Omental fat pad (tissue), 4 donors: ENCODE results near the gene NME3. TPM values are rescaled to one million over a fixed set of nuclear protein-coding genes. Genes with fewer than 3 reads are reported as not detected.

Experiments used
- ATAC-seq: fragments of 150-250 bp; one replicate; pipeline ENCODE4 v1.9.1; 2016; ENCODE audit warnings: mild to moderate bottlenecking, moderate library complexity; ENCODE audit not compliant: low FRiP score
- DNase-seq: peaks from one replicate; pipeline ENCODE4 v3.0.0-alpha.2; 2019; ENCODE audit warnings: low spot score
- CTCF ChIP-seq, 3 donors: fragments of 450-650 bp; IDR thresholded peaks; one replicate each; pipeline ENCODE4 v1.5.1; 2016 to 2017; ENCODE audit warnings: antibody characterized with exemption in 3 of 3, mild to moderate bottlenecking in 3 of 3, moderate library complexity in 2 of 3
- total RNA-seq, 4 donors: library from RNA; depleted of rRNA; stranded (reverse); fragments of >200 nt; gene quantifications; one replicate each; pipeline ENCODE4 v1.1.0, GENCODE V29; 2016

The NME3 gene
- total RNA-seq, 4 donors from 2014 or later, result 51.4 to 83.2 (median 69.6) TPM

GRCh38 chr16:1785846-1786170 lies 14.5 kb upstream of the NME3 start:
- no peak for TF ChIP-seq CTCF (IDR thresholded peaks at IDR 0.05)
- DNase-seq (no peak), ATAC-seq (no peak)

- no peak for TF ChIP-seq CTCF (IDR thresholded peaks at IDR 0.05)
- no peak for ATAC-seq
- no peak for DNase-seq
Measured at GRCh38 chr16:1784977-1785845, 13.9 kb upstream of the NME3 start.

- TF ChIP-seq CTCF (IDR thresholded peaks at IDR 0.05), result no peak
- peak; percentile 94 for DNase-seq
Measured at GRCh38 chr16:1782408-1783264, 11.3 kb upstream of the NME3 start, which contains the start of the genes NUBP2 and SPSB3. TSS of gene NUBP2 (plus strand) at chr16:1782960. CDS start at chr16:1783021, 61 bp downstream. TSS of gene SPSB3 (minus strand) at chr16:1782571. CDS start at chr16:1781483, 1,088 bp downstream.

GRCh38 chr16:1781758-1782407 lies 10.5 kb upstream of the NME3 start:
- TF ChIP-seq CTCF (IDR thresholded peaks at IDR 0.05), result no peak
- DNase-seq, result no peak
- peak; percentile 15 for ATAC-seq

More at GRCh38 chr16:1782408-1783264, 11.3 kb upstream of the NME3 start, which contains the start of the genes NUBP2 and SPSB3:
- ATAC-seq, result peak; percentile 97

GRCh38 chr16:1781254-1781653 lies 9.9 kb upstream of the NME3 start:
- no peak for TF ChIP-seq CTCF (IDR thresholded peaks at IDR 0.05)
- DNase-seq (no peak), ATAC-seq (no peak)

GRCh38 chr16:1780677-1781072 lies 9.3 kb upstream of the NME3 start:
- no peak for TF ChIP-seq CTCF (IDR thresholded peaks at IDR 0.05)
- DNase-seq, result no peak
- ATAC-seq, result no peak
